Chondrocyte (in vitro differentiated cells): Measurements from ENCODE around the gene SLC39A3. TPM values are rescaled to one million over a fixed set of nuclear protein-coding genes. Genes with fewer than 3 reads are reported as not detected.

Source experiments
- DNase-seq: peaks from one replicate; pipeline ENCODE4 v3.0.0; 2021; ENCODE audit warnings: mixed read lengths, low spot score
- H3K27ac Mint-ChIP-seq: one replicate; pipeline ENCODE4 v1.8.0; 2021; ENCODE audit warnings: mild to moderate bottlenecking, moderate library complexity, mixed read lengths; ENCODE audit not compliant: unreplicated experiment
- H3K27me3 Mint-ChIP-seq: 2 replicates; pipeline ENCODE4 v1.8.0; 2021; ENCODE audit warnings: low read depth, mixed read lengths
- H3K36me3 Mint-ChIP-seq: 2 replicates; pipeline ENCODE4 v1.8.0; 2021; ENCODE audit warnings: low read depth, mixed read lengths
- H3K4me1 Mint-ChIP-seq: 2 replicates; pipeline ENCODE4 v1.8.0; 2021; ENCODE audit warnings: low read depth, mild to moderate bottlenecking, mixed read lengths
- H3K4me3 Mint-ChIP-seq: one replicate; pipeline ENCODE4 v1.8.0; 2021; ENCODE audit warnings: mild to moderate bottlenecking, moderate library complexity, mixed read lengths; ENCODE audit not compliant: unreplicated experiment
- H3K9me3 Mint-ChIP-seq: 2 replicates; pipeline ENCODE4 v1.8.0; 2021; ENCODE audit warnings: low read depth, mixed read lengths
- total RNA-seq: library from RNA; stranded (reverse); gene quantifications from 3 replicates; pipeline ENCODE4 v1.2.1, GENCODE V29; 2021
- TF ChIP-seq, protein P1 (sequence below): fragments of 200-600 bp; sonication (generic); IDR thresholded peaks from 2 replicates; pipeline ENCODE4 v1.5.0; 2021; ENCODE audit warnings: antibody characterized with exemption, mild to moderate bottlenecking, moderate library complexity

SLC39A3 gene
- total RNA-seq, 1 donor from 2014 or later: 32.7 TPM

- Mint-ChIP-seq H3K36me3 (no peaks in the 10 kb centered on the region), H3K27ac (no peak overlapping the region), H3K4me3 (no peak overlapping the region), H3K27me3 (peaks cover 19% of the 10 kb centered on the region), H3K9me3 (peaks cover 2% of the 10 kb centered on the region), H3K4me1 (peaks cover 14% of the 10 kb centered on the region)
- no peak for DNase-seq
- TF ChIP-seq, protein P1, sequence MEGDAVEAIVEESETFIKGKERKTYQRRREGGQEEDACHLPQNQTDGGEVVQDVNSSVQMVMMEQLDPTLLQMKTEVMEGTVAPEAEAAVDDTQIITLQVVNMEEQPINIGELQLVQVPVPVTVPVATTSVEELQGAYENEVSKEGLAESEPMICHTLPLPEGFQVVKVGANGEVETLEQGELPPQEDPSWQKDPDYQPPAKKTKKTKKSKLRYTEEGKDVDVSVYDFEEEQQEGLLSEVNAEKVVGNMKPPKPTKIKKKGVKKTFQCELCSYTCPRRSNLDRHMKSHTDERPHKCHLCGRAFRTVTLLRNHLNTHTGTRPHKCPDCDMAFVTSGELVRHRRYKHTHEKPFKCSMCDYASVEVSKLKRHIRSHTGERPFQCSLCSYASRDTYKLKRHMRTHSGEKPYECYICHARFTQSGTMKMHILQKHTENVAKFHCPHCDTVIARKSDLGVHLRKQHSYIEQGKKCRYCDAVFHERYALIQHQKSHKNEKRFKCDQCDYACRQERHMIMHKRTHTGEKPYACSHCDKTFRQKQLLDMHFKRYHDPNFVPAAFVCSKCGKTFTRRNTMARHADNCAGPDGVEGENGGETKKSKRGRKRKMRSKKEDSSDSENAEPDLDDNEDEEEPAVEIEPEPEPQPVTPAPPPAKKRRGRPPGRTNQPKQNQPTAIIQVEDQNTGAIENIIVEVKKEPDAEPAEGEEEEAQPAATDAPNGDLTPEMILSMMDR: no peak
Measured at GRCh38 chr19:2743099-2743498, 3.3 kb upstream of the SLC39A3 start.

- Mint-ChIP-seq H3K4me3 (peak overlapping the region; percentile 78), H3K9me3 (peaks cover 2% of the 10 kb centered on the region), H3K4me1 (peaks cover 15% of the 10 kb centered on the region), H3K27me3 (peaks cover 16% of the 10 kb centered on the region), H3K27ac (no peak overlapping the region), H3K36me3 (peaks cover 5% of the 10 kb centered on the region)
- TF ChIP-seq, protein P1: no peak
- DNase-seq: no peak
Measured at GRCh38 chr19:2740314-2740656, 468 bp upstream of the SLC39A3 start.

DNA sequence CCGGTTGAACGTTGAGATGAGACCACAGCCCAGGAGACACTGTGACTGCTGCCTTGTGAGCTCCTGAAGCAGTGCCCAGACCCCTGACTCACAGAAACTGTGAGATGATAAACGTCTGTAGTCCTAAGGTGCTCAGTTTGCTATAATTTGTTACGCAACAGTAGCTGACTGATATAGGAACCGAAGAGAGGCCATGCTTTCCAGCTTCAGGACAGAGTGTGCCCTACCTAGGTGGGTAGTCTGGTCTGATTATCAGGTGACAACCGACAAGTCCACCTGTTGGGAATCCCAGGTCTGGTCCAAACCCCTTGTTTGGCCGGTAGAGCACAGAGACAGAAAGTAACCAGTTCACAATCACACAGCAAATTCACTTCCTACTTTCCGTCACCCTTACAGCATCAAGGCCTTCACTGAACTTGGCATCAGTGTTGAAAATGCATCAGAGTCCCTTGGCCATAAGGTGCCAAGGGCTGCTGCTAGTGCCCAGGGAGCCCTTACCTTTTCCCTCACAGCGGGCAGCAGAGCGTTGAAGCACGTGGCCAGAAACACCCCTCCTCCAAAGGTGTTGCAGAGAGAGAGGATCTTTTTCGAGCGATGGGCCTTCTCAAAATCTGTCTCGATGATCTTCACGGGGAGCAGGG lies 3.1 kb downstream of the SLC39A3 start:
- DNase-seq: no peak
- H3K27me3 Mint-ChIP-seq: peaks cover 2% of the 10 kb centered on the region
- peaks cover 15% of the 10 kb centered on the region for H3K4me1 Mint-ChIP-seq
- H3K36me3 Mint-ChIP-seq: peaks cover 10% of the 10 kb centered on the region
- peaks cover 2% of the 10 kb centered on the region for H3K9me3 Mint-ChIP-seq
- no peak overlapping the region for H3K27ac Mint-ChIP-seq
- H3K4me3 Mint-ChIP-seq: no peak overlapping the region
- TF ChIP-seq, protein P1: no peak

DNA sequence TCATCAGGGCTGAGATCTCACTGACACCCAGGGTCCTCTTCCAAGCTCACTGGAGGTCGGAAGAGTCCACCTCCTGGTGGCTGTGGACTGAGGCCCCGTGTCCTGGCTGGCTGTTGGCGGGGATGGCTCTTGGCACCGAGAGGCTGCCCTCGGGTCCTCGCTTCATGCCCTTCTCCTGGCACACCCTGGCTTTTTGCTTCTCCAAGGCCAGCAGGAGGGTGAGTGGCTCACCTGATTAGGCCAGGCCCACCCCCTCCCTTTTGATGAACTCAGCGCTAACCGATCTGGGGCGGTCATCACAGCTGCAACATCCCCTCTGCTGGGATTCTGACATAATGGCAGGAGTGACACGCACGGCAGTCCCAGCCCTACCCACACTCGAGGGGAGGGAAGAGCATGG lies 4.4 kb downstream of the SLC39A3 start:
- no peak overlapping the region for H3K4me3 Mint-ChIP-seq
- no peak overlapping the region for H3K27ac Mint-ChIP-seq
- H3K27me3 Mint-ChIP-seq: peaks cover 2% of the 10 kb centered on the region
- H3K36me3 Mint-ChIP-seq: peaks cover 10% of the 10 kb centered on the region
- peaks cover 15% of the 10 kb centered on the region for H3K4me1 Mint-ChIP-seq
- TF ChIP-seq, protein P1: no peak
- H3K9me3 Mint-ChIP-seq: peaks cover 2% of the 10 kb centered on the region
- DNase-seq: peak; percentile 73

GRCh38 chr19:2734589-2735288 lies 5.1 kb downstream of the SLC39A3 start:
- Mint-ChIP-seq H3K4me1 (peaks cover 11% of the 10 kb centered on the region), H3K4me3 (no peak overlapping the region)

More at GRCh38 chr19:2734589-2735288, 5.1 kb downstream of the SLC39A3 start:
- TF ChIP-seq, protein P1: no peak
- H3K9me3 Mint-ChIP-seq: no peaks in the 10 kb centered on the region
- H3K27ac Mint-ChIP-seq: no peak overlapping the region
- peaks cover 10% of the 10 kb centered on the region for H3K36me3 Mint-ChIP-seq
- no peaks in the 10 kb centered on the region for H3K27me3 Mint-ChIP-seq
- DNase-seq: peak; percentile 81
